ENCODE results near the gene ADAMTS3. TPM values are rescaled to one million over a fixed set of nuclear protein-coding genes. Genes with fewer than 3 reads are reported as not detected.

The ADAMTS3 gene
- total RNA-seq, 1 donor from 2014 or later = 0.75 TPM

DNA sequence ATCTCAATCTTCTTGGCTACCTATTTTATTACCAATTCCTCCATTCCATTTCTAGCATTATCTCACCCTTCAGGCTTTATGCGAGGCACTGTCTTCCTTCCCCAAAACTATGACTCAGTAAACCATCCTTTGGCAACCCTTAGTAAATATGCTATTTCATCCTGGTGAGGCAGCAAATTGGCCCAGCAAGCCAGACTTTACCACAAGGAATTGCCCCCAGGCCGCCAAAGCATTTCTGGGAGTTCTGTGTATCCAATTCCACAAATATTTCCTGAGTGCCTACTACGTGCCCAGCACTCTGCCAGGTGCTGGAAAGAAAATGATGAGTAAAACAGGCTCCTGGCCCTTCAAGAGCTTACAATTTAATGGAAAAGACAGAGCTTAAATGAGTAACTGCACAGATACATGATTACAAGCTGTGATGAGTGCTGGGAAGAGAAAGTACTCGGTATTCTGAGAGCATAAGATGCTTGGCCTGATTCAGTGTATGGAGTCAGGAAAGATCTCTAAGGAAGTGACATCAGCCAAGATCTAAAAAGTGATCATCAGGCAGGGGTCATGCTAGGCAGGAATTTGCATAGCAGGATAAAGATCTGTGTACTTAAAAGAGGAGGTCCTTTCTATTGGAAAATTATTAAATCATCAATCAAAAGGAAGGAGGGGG lies 193.8 kb downstream of the ADAMTS3 start:
- DNase-seq (ENCODE audit: low spot score) = no peak
- intact Hi-C loops (cut with DNase I) = no loop called here

DNA sequence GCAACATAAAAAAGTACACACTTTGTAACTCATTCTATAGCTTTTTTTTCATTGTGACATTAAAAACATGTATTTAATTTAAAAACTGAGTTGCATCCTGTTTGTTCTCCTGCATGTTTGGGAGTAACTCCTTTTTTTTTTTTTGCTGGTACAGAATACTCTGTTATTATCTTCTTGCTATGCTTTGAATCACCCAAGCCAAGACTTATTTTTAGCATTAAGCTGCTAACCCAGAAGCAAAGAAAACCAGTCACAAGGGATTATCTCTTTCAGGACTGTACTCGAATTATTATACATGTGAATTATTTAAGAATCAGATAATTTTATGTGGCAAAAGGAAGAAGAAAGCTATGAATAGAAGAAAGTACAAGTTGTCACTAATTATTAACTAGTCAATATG lies 194.9 kb downstream of the ADAMTS3 start:
- no peak for DNase-seq (ENCODE audit: low spot score)
- intact Hi-C loops (cut with DNase I) = no loop called here

DNA sequence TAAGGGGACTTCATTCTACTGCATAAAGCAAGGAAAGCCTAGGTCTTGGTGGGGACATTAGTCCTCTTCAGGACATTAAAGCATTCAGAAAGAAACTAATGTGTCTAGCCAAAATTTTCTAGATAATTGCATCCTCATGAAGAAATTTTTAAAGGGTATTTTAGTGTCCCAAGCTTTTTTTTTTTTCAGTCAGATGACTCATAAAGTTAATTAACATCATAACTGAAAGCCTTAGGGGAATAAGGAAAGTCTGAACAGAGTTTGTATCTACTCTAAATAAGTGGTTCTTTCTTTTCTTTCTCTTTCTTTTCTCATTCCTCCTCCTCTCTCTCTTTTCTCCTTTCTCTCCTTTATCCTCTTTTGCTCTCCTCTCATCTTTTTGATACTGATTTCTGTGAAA lies 202.4 kb downstream of the ADAMTS3 start:
- intact Hi-C loops (cut with DNase I) = no loop called here
- no peak for DNase-seq (ENCODE audit: low spot score)

GRCh38 chr4:72365981-72366380 lies 203.0 kb downstream of the ADAMTS3 start:
- intact Hi-C loops (cut with DNase I) = no loop called here
- DNase-seq (ENCODE audit: low spot score) = no peak

DNA sequence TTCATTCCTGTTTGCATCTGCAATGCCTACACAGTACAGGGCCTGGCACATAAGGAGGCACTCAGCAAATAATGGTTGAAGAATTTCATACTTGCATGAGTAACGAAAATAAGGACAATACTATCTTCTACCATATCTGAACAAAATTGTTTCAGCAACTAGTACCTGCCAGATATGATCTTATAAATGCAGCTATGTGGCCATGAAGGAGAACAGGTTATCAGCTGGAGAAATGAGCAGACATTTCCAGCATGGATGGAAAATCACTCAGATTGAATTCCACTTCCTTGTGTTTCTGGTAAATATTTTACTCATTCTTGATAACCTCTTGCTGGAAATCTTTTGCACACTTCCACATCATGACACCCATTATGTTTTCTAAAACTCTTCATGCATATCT lies 204.0 kb downstream of the ADAMTS3 start:
- no peak for DNase-seq (ENCODE audit: low spot score)
- intact Hi-C loops (cut with DNase I) = no loop called here

- intact Hi-C loops (cut with DNase I) = no loop called here
- DNase-seq (ENCODE audit: low spot score) = no peak
Measured at GRCh38 chr4:72360075-72360474, 208.9 kb downstream of the ADAMTS3 start.

- no peak for DNase-seq (ENCODE audit: low spot score)
- intact Hi-C loops (cut with DNase I) = no loop called here
Measured at GRCh38 chr4:72358483-72358882, 210.5 kb downstream of the ADAMTS3 start.

DNA sequence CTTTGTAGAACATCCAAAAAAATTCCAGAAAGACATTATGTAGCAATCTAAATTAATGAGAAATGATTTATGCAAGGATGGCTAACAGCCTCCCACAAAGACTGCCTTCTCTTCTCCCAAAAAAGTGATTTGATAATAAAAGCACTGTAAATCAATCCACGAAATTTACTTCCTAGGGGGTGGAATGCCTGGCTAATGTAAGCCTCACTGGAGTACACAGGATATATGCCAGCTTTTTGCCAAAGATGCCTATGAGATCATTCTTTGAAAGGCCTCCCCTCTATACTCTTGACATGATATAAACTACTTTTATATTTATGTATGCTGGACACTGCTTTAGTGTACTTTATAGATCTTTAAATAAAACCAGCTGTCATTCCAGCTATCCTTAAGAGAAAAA lies 211.1 kb downstream of the ADAMTS3 start:
- no peak for DNase-seq (ENCODE audit: low spot score)
- intact Hi-C loops (cut with DNase I) = no loop called here

DNA sequence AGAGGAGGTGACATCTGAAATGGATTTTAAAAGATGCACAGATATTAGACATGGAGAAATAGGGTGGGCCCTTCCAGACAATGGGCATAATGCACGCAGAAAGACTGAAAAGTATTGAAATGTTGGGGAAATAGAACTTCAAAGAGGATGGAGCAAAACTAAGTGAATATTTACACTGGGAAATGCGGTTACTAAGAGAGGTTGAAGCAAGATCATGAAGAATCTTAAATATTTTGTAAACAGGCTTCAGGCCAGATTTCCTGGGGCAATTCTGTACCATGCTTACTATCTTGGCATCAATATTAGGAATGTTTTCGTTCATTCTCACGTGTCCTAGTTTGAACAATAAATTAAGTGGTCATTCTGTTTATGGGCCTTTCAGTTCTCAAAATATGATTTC lies 216.3 kb downstream of the ADAMTS3 start:
- intact Hi-C loops (cut with DNase I) = no loop called here

GRCh38 chr4:72351521-72351920 lies 217.5 kb downstream of the ADAMTS3 start:
- DNase-seq (ENCODE audit: low spot score) = no peak
- intact Hi-C loops (cut with DNase I) = no loop called here

More for the DNA sequence above, 216.3 kb downstream of the ADAMTS3 start:
- no peak for DNase-seq (ENCODE audit: low spot score)

DNA sequence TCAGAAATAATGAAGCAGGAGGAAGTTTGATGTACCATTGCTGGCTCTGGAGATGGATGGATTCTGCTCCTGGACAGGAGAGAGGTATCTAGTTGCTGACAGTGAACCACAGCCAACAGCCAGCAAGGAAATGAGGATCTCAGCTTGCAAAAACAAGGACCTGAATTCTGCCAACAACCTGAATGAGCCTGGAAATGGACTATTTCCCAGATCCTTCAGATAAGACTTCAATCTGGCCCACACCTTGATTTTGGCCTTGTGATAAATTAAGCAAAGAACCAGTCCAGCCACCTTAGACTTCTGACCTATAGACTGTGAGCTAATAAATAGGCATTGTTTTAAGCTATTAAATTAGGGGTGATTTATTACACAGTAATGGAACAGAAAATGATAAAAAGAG lies 220.3 kb downstream of the ADAMTS3 start:
- intact Hi-C loops (cut with DNase I) = no loop called here
- DNase-seq (ENCODE audit: low spot score) = no peak

DNA sequence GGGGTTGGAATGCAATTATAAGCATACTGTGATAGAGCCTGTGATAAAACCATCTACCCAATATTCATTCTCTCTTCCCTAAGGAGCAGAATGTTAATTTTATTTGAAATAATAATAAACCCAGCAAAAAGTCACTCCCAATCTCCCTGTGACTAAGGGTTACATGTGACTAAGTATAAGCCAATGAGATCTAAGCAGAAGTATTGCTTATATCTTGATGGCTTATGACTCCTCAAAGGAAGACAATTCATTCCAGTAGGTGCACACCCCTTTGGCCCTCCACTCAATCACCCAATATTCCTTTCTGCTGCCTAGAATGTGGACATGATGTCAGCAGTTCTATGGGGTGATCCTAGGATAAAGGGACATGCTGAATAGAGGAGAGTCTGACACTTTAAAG lies 224.6 kb downstream of the ADAMTS3 start:
- intact Hi-C loops (cut with DNase I) = no loop called here
- no peak for DNase-seq (ENCODE audit: low spot score)

DNA sequence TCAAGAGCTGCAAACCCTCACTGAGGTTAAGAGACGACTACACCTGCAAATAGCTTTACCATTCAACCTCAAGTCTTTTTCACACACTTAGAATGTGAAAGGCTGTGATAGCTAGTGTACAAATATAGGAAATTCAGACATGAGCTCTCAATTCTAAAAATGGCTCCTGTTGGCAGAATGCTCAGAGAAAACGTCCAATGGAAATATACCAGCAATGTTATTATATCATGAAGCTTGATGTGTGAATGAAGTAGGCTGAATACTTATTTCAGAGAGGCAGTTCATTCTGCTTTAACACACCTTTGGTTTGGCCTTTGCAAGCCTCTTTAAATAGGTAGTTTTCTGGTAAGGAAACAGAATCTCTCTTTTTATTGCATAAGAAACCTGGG lies 227.6 kb downstream of the ADAMTS3 start:
- DNase-seq (ENCODE audit: low spot score) = no peak
- intact Hi-C loops (cut with DNase I) = no loop called here

DNA sequence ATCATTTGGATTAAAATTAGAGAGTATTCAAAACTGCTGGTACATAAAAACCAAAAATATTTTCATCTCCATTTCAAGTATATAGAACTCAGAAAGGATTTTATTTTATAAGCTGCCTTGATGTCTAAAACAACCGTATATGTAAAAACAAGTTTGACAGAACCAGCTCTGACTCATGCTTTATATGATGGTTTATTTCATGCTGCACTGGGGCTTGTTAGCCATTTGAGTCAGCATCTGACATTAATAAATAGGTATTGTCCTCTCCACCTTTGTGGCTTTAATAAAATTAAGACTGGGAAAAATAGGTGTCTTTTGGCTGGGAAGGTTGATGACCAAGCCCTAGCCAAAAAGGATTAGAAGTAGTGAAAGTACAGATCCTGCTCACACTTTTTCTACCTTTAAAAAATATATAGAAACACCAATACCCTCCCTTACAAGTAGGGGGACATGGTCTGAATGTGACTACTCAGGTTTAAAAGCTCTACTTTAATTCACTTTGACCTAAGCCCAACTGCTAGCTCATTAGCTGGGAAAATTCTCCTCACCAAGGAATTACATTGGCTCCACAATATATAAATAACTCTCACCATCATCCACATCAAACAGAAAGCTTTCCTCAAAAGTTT lies 228.1 kb downstream of the ADAMTS3 start:
- no peak for DNase-seq (ENCODE audit: low spot score)
- intact Hi-C loops (cut with DNase I) = no loop called here

DNA sequence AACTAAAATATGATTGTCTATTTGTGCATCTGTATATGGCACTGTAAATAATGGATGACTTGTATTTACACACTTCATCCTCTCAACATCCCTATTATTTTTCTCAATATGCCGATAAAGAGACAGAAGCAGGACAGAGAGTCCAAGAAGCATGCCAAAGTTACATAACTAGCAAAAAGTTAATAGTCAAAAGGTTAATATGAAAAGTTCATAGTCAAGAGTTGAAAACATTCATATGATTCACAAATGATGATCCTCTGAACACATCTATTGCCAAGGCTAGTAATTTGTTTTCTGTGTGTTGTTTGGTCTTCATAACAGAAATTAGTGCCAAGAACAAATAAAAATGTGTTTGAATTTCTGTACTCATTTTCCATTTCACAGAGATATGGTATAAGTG lies 231.0 kb downstream of the ADAMTS3 start:
- intact Hi-C loops (cut with DNase I) = no loop called here
- no peak for DNase-seq (ENCODE audit: low spot score)

DNA sequence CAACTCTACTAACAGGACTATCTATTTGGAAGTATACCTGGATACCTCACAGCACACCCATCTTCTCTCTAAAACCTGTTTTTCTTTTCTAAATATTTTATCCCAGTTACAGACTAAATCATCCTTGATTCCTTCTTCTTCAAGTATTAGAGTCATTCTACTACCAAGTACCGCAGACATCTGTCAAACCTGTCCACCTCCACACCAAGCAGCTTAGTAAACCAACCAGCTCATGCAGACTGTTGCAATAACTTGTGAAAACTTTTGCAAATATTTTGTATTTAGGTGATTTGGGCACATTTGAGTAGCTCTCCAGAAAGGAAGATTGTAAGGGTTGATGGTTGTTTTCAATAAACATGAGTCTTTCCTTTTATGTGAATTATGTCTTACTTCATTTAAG lies 238.6 kb downstream of the ADAMTS3 start:
- intact Hi-C loops (cut with DNase I) = no loop called here
- DNase-seq (ENCODE audit: low spot score) = no peak

DNA sequence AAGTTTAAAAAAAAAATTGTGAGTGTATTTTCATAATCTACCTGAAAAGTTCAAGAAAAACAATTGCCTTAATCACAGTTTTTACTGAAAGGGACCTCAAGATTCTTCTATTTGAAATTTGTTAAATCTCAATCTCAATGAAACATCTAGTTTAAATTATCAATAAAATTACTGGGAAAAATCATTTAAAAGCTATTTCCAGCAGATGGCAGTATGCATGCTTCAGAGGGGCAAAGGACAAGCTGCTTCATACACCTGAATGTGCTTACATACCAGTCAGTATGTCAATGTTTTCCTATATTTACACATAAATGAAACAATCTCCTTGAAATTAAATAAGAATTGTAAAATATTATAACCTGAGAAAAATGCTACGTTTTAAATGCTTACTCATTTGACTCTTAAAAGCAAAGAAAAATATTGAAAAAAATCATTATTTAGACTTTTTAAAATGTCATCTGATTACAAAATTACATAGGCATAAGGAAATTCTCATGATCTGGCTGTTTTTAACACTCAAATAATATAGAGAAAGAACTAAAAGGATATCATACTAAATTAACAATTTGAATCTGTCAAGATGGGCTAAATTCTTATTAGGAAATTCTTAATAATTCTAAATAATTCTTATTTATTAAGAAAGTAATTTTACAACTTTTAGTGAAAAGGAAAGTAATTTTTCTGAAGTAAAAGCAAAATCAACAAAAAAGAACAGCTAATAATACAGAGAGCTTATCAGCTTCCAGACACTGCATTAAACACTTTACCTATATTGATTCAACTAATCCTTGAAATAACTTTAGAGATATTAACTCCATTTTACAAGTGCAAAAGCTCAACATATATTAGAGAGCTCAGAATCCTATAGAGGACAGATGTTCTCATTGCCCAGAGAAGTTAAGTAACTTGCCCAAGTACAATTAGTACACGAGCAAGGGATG lies 242.1 kb downstream of the ADAMTS3 start:
- no peak for DNase-seq (ENCODE audit: low spot score)
- intact Hi-C loops (cut with DNase I) = no loop called here

- DNase-seq (ENCODE audit: low spot score) = no peak
- intact Hi-C loops (cut with DNase I) = loop anchor here (2.0 kb wide), 1 partner anchor 144 kb away; no protein-coding TSS in a partner anchor
Measured at GRCh38 chr4:72325215-72325614, 243.8 kb downstream of the ADAMTS3 start.

- intact Hi-C loops (cut with DNase I) = no loop called here
- DNase-seq (ENCODE audit: low spot score) = no peak
Measured at GRCh38 chr4:72323227-72323626, 245.8 kb downstream of the ADAMTS3 start.

DNA sequence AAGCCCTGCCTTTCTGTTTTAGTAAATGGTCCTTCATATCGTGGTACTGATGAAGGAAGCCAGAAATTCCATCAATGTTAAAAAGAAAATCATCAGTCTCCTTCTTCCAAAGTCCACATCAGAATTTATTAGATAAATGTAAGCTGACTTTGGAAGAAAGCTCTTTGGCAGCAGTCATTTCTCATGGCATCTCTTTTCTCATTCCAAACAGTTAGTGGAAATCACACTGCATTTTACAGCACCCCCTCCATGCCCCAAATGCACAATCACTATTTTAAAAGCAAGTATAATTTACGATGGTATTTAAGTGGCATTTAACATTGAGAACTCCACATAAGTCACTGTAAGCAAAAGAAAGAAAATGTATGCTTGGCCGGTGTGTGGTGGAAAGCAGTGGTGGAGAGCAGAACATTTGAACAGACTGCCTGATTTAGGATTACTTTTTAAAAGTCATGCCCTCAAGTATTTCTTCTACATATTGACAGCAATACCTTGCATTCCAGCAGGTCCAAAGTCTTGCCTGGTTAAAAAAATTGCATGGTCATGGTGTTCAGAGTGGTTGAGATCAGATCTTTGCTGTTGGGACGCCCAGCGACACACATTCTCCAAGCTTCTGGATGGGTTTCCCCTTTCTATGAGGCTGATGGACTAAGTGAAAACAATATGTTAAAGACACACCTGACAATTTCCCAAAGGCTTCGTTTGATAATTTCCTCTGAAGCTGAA lies 248.6 kb downstream of the ADAMTS3 start:
- intact Hi-C loops (cut with DNase I) = no loop called here
- no peak for DNase-seq (ENCODE audit: low spot score)
